ENCODE results near the gene EYS.

DNA sequence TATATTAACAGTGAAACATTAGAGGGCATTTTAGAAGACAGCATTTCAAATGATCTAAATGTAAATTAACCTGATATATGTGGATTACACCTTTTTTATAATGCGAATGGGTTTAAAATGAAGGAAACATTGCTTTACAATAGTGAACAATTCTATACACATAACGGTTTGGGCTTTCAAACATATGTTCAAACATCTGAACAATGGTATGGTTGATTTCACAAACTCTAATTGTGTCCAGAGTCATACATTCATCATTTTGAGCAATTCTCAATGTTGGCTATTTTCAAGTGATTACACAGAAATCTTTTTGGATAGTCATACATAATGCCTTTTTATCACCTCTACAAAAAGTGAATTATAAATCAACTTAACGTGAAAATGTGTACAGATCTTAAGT, 1493.3 kb downstream of the EYS start:
- TF ChIP-seq, protein P1, sequence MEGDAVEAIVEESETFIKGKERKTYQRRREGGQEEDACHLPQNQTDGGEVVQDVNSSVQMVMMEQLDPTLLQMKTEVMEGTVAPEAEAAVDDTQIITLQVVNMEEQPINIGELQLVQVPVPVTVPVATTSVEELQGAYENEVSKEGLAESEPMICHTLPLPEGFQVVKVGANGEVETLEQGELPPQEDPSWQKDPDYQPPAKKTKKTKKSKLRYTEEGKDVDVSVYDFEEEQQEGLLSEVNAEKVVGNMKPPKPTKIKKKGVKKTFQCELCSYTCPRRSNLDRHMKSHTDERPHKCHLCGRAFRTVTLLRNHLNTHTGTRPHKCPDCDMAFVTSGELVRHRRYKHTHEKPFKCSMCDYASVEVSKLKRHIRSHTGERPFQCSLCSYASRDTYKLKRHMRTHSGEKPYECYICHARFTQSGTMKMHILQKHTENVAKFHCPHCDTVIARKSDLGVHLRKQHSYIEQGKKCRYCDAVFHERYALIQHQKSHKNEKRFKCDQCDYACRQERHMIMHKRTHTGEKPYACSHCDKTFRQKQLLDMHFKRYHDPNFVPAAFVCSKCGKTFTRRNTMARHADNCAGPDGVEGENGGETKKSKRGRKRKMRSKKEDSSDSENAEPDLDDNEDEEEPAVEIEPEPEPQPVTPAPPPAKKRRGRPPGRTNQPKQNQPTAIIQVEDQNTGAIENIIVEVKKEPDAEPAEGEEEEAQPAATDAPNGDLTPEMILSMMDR (IDR thresholded peaks at IDR 0.05) = no peak
- TF ChIP-seq POLR2A (IDR thresholded peaks at IDR 0.05; ENCODE audit: low read depth) = no peak
- no peak for TF ChIP-seq POLR2AphosphoS5 (IDR thresholded peaks at IDR 0.05)
